Gastroesophageal sphincter (tissue), 4 donors: ENCODE measurements around the gene VGF. TPM values are rescaled to one million over a fixed set of nuclear protein-coding genes. Genes with fewer than 3 reads are reported as not detected.

Experiments
- ATAC-seq: fragments of 150-250 bp; one replicate; pipeline ENCODE4 v1.9.1; 2016; ENCODE audit warnings: mild to moderate bottlenecking, moderate library complexity
- H3K27ac ChIP-seq, 4 donors: fragments of 200-600 bp; sonication (generic) in 3 of 4; 1 replicate in 3 of 4; 2 replicates in 1 of 4; pipeline ENCODE4 v1.5.1; 2016 to 2019
- H3K27me3 ChIP-seq: fragments of 200-600 bp; sonication (generic); one replicate; pipeline ENCODE4 v1.5.1; 2019
- H3K36me3 ChIP-seq, 2 donors: fragments of 200-600 bp; sonication (generic); one replicate each; pipeline ENCODE4 v1.5.1; 2019; ENCODE audit warnings: control low read depth in 1 of 2
- H3K4me1 ChIP-seq, 3 donors: fragments of 200-600 bp; sonication (generic); 1 replicate in 2 of 3; 2 replicates in 1 of 3; pipeline ENCODE4 v1.5.1; 2016 to 2019; ENCODE audit warnings: control low read depth in 2 of 3
- H3K4me3 ChIP-seq, 2 donors: fragments of 200-600 bp; sonication (generic); one replicate each; pipeline ENCODE4 v1.5.1; 2019; ENCODE audit warnings: mild to moderate bottlenecking in 1 of 2, moderate library complexity in 1 of 2
- H3K9me3 ChIP-seq, 3 donors: fragments of 200-600 bp; sonication (generic); one replicate each; pipeline ENCODE4 v1.5.1; 2017 to 2019; ENCODE audit warnings: control low read depth in 2 of 3
- EP300 ChIP-seq: sonication (generic); formaldehyde crosslinking; IDR thresholded peaks from one replicate; pipeline ENCODE4 v1.6.1; 2017; ENCODE audit warnings: antibody characterized with exemption, mild to moderate bottlenecking
- POLR2A ChIP-seq, 2 donors: fragments of 450-650 bp; IDR thresholded peaks; one replicate each; pipeline ENCODE4 v1.6.1; 2017; ENCODE audit warnings: antibody characterized with exemption in 2 of 2, mild to moderate bottlenecking in 2 of 2, moderate library complexity in 1 of 2
- POLR2AphosphoS5 ChIP-seq: sonication (generic); formaldehyde crosslinking; IDR thresholded peaks from one replicate; pipeline ENCODE4 v1.6.1; 2017; ENCODE audit warnings: antibody characterized with exemption
- WGBS, 2 donors: methylation state at CpG; one replicate each; pipeline ENCODE4 v1.1.5; 2018; ENCODE audit warnings: low coverage in 1 of 2; 5-methylcytosine and 5-hydroxymethylcytosine counted together
- total RNA-seq, 4 donors: library from RNA; depleted of rRNA; stranded (reverse); fragments of >200 nt; gene quantifications; one replicate each; pipeline ENCODE4 v1.1.0, GENCODE V29; 2016
- TF ChIP-seq, protein P1 (sequence below), 4 experiments: fragments of 200-600 bp in 2 of 4; fragments of 450-650 bp in 2 of 4; sonication (generic) in 1 of 4; IDR thresholded peaks; one replicate each; pipeline ENCODE4 v1.5.1; 2017 to 2019; ENCODE audit warnings: antibody characterized with exemption in 4 of 4, mild to moderate bottlenecking in 2 of 4, moderate library complexity in 2 of 4

Gene VGF
- total RNA-seq, 4 donors from 2014 or later: 0.25 to 0.27 TPM; not detected in 2

DNA sequence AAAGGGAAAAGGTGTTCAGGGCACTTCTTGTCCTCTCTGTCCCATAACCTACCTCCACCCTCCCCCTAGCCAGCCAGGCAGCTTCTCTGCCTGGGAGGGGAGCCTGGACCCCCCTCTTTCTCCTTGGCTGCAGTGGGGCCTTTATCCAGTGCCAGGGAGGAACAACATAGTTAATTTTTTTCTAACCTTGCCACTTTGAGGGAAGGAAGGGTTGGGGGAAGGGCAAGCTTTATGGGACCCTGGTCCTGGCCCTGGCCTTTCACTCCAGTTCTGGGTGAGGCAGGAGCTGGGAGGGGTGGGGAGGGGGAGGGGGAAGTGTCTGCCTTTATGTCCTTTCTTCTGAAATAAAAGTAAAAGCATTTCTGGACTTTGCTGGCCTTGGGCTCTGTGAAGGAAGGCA, 4.5 kb downstream of the VGF start:
- TF ChIP-seq POLR2A (IDR thresholded peaks at IDR 0.05) (no peak), POLR2AphosphoS5 (no peak), EP300 (no peak)
- TF ChIP-seq, protein P1, sequence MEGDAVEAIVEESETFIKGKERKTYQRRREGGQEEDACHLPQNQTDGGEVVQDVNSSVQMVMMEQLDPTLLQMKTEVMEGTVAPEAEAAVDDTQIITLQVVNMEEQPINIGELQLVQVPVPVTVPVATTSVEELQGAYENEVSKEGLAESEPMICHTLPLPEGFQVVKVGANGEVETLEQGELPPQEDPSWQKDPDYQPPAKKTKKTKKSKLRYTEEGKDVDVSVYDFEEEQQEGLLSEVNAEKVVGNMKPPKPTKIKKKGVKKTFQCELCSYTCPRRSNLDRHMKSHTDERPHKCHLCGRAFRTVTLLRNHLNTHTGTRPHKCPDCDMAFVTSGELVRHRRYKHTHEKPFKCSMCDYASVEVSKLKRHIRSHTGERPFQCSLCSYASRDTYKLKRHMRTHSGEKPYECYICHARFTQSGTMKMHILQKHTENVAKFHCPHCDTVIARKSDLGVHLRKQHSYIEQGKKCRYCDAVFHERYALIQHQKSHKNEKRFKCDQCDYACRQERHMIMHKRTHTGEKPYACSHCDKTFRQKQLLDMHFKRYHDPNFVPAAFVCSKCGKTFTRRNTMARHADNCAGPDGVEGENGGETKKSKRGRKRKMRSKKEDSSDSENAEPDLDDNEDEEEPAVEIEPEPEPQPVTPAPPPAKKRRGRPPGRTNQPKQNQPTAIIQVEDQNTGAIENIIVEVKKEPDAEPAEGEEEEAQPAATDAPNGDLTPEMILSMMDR (IDR thresholded peaks at IDR 0.05): no peak
- Histone ChIP-seq H3K27ac (no peak overlapping the region), H3K4me3 (no peak overlapping the region), H3K27me3 (peaks cover 74% of the 10 kb centered on the region), H3K4me1 (peaks cover 0 to 38% (median 25%) of the 10 kb centered on the region in 3 donors), H3K9me3 (no peaks in the 10 kb centered on the region), H3K36me3 (peaks cover 0 to 54% of the 10 kb centered on the region in 2 donors)
- ATAC-seq: no peak

DNA sequence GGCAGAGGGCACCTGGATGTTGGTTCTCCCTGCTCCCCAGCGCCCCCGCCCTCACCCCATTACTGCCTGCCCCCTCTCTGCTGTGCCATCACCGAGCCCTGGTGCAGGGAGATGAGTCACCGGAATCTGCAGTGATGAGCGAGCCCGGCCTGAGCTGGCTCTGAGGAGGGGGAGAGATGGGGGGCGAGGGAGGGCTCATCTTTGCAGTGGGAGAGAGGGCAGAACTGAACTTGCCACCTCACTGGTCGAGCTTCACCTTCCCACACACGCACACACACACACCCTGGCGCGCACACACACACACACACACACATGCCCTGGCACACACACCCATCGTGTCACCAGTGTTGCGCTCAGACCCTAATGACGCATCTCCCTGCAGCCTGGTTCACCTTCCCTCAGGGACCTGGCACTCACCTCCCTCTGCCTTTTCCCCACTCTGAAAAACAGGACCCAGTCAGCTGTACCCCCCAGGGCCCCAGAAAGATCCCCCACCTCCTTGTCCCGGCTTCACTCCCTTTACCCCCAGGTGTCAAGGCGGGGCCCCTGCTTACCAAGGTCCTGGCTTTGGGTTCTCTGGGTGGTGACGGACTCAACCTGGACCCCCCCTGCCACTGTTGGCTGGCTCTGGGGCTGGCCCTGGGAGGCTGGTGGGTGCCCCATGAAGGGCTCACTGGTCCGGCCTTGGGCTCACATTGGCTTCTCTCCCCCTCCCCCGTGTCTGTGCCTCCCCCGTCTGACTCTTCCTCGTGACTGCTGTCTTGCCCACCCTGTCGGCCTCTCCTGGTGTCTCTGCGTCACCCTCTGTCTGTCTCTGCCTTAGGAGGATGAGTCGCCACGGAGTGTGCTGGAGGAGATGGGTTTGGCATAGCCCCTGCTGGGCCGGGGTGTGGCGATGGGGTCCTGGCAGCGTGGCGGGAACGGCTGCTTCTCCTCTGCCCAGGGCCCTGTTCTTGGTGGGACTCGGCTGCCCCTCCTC, 5.4 kb downstream of the VGF start:
- 71 to 73% methylated on average over 12 to 14 of the region's 31 CpGs for WGBS, 2 donors
- no peak for ATAC-seq
- H3K4me1 ChIP-seq: peaks cover 2 to 38% (median 28%) of the 10 kb centered on the region in 3 donors
- no peak overlapping the region for H3K4me3 ChIP-seq
- H3K27me3 ChIP-seq: peaks cover 65% of the 10 kb centered on the region
- no peaks in the 10 kb centered on the region for H3K9me3 ChIP-seq
- H3K36me3 ChIP-seq: peaks cover 0 to 54% of the 10 kb centered on the region in 2 donors
- TF ChIP-seq POLR2AphosphoS5 (no peak), POLR2A (IDR thresholded peaks at IDR 0.05) (no peak), EP300 (no peak)
- TF ChIP-seq, protein P1 (IDR thresholded peaks at IDR 0.05): no peak
- H3K27ac ChIP-seq: no peak overlapping the region

DNA sequence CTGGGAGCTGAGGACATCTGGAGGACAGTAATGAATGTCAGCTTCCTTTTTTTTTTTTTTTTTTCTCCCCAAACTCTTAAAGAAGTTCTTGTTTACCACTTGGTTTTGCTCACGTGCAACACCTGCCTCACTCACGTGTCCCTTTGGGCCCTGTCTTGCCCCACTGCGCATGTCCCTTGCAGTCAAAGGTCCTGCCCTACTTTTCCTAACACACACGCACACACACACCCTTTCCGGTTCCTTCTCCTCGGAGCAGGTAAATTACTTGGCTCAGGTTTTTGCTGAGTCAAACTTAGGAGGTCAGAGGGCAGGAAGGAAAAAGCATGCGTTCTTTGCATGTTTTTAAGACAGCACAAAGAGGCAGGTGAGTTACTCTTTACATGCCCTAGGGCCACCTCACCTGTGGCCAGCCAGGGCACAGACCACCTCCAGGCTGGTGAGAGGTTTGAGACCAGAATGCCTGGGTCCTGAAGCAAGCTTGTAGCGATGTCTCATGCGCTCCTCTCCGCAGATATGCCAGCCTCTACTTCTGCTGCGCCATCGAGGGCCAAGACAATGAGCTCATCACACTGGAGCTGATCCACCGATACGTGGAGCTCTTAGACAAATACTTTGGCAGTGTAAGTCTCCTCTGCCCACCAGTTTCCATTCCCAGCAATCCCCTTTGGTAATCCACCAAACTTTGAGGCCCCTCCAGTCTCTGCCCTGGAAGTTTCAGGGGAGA, 8.3 kb downstream of the VGF start:
- H3K4me3 ChIP-seq: no peak overlapping the region
- WGBS, 2 donors: 86 to 88% methylated on average over 4 to 13 of the region's 14 CpGs
- H3K9me3 ChIP-seq: no peaks in the 10 kb centered on the region
- TF ChIP-seq POLR2AphosphoS5: no peak
- TF ChIP-seq, protein P1 (IDR thresholded peaks at IDR 0.05): no peak
- TF ChIP-seq POLR2A (IDR thresholded peaks at IDR 0.05): no peak
- TF ChIP-seq EP300: no peak
- H3K27ac ChIP-seq: no peak overlapping the region
- H3K36me3 ChIP-seq: peaks cover 0 to 54% of the 10 kb centered on the region in 2 donors
- ATAC-seq: no peak
- H3K4me1 ChIP-seq: peaks cover 2 to 22% (median 8%) of the 10 kb centered on the region in 3 donors
- peaks cover 35% of the 10 kb centered on the region for H3K27me3 ChIP-seq

DNA sequence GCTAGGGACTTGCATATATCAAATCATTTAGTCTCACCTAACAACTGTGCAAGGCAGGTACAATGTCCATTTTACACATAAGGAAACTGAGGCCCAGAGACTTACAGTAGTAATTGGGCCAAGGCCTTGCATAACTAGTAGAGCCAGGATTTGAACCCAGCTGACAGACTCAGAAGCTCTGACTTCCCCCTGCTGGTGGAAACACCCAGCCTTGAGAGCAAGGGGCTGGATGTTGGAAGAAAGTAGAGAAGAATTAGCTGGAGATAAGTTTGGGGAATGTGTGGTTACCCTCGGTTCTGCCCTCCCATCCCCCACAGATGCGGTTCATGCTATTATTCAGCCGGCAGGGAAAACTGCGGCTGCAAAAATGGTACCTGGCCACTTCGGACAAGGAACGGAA, 9.1 kb downstream of the VGF start:
- H3K9me3 ChIP-seq: no peaks in the 10 kb centered on the region
- no peak overlapping the region for H3K27ac ChIP-seq
- peaks cover 2 to 22% (median 8%) of the 10 kb centered on the region in 3 donors for H3K4me1 ChIP-seq
- TF ChIP-seq EP300 (no peak), POLR2AphosphoS5 (no peak), POLR2A (IDR thresholded peaks at IDR 0.05) (no peak)
- TF ChIP-seq, protein P1 (IDR thresholded peaks at IDR 0.05): no peak
- peaks cover 0 to 49% of the 10 kb centered on the region in 2 donors for H3K36me3 ChIP-seq
- ATAC-seq: no peak
- no peak overlapping the region for H3K4me3 ChIP-seq
- peaks cover 28% of the 10 kb centered on the region for H3K27me3 ChIP-seq
- 73 to 86% methylated on average over 6 of the region's 6 CpGs for WGBS, 2 donors
